Stomach (tissue), 4 donors: ENCODE results near the gene METTL17.
"Not testable (repeated sequence)": the region's sequence is repeated elsewhere in the genome, so short reads cannot be mapped to it uniquely, and the experiment has no call there.

ENCODE experiments used
- EP300 ChIP-seq: sonication (generic); formaldehyde crosslinking; IDR thresholded peaks from one replicate; pipeline ENCODE4 v1.6.1; 2017; ENCODE audit warnings: antibody characterized with exemption
- POLR2A ChIP-seq, 4 donors: fragments of 450-650 bp; IDR thresholded peaks; one replicate each; pipeline ENCODE4 v1.6.1; 2016; ENCODE audit warnings: antibody characterized with exemption in 4 of 4, control low read depth in 2 of 4, mild to moderate bottlenecking in 1 of 4, moderate library complexity in 1 of 4
- POLR2AphosphoS5 ChIP-seq, 3 donors: sonication (generic); formaldehyde crosslinking; IDR thresholded peaks; one replicate each; pipeline ENCODE4 v1.6.1; 2016; ENCODE audit warnings: antibody characterized with exemption in 3 of 3
- TF ChIP-seq, protein P1 (sequence below), 7 experiments: fragments of 450-650 bp in 4 of 7; fragments of 200-600 bp in 3 of 7; sonication (generic) in 3 of 7; IDR thresholded peaks; one replicate each; pipeline ENCODE4 v1.5.1; 2016 to 2019; ENCODE audit warnings: antibody characterized with exemption in 7 of 7, control low read depth in 2 of 7, mild to moderate bottlenecking in 1 of 7

DNA sequence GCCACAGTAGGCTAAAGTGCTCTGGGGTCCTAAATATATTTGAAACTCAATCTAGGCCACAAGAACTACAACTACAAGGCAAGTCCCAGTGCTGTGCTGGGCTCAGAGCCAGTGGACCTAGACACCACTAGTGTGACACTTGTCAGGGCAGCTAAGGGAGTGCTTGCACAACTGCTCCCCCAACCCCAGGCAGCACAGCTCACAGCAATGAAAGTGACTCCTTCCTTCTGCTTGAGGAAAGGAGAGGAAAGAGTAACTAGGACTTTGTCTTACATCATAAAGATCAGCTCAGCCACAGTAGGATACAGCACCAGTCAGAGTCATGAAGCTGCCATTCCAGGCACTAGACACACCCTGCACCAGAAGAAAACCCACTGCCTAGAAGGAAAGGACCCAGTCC is 30.8 kb upstream of the METTL17 start:
- TF ChIP-seq, protein P1, sequence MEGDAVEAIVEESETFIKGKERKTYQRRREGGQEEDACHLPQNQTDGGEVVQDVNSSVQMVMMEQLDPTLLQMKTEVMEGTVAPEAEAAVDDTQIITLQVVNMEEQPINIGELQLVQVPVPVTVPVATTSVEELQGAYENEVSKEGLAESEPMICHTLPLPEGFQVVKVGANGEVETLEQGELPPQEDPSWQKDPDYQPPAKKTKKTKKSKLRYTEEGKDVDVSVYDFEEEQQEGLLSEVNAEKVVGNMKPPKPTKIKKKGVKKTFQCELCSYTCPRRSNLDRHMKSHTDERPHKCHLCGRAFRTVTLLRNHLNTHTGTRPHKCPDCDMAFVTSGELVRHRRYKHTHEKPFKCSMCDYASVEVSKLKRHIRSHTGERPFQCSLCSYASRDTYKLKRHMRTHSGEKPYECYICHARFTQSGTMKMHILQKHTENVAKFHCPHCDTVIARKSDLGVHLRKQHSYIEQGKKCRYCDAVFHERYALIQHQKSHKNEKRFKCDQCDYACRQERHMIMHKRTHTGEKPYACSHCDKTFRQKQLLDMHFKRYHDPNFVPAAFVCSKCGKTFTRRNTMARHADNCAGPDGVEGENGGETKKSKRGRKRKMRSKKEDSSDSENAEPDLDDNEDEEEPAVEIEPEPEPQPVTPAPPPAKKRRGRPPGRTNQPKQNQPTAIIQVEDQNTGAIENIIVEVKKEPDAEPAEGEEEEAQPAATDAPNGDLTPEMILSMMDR (IDR thresholded peaks at IDR 0.05): not testable (repeated sequence)
- TF ChIP-seq POLR2A (IDR thresholded peaks at IDR 0.05); POLR2AphosphoS5 (IDR thresholded peaks at IDR 0.05); EP300: not testable (repeated sequence)
